Thyroid gland (tissue), 4 donors: ENCODE measurements around the gene PTH1R. TPM values are rescaled to one million over a fixed set of nuclear protein-coding genes. Genes with fewer than 3 reads are reported as not detected.

Experiments
- DNase-seq, 2 donors: peaks; one replicate each; pipeline ENCODE4 v3.0.0-alpha.2; 2019
- H3K27ac ChIP-seq, 3 donors: fragments of 200-600 bp; sonication (generic); 1 replicate in 2 of 3; 2 replicates in 1 of 3; pipeline ENCODE4 v1.5.1; 2016 to 2019; ENCODE audit warnings: mild to moderate bottlenecking in 1 of 3, moderate library complexity in 1 of 3
- H3K27me3 ChIP-seq: fragments of 200-600 bp; sonication (generic); one replicate; pipeline ENCODE4 v1.5.1; 2019
- H3K36me3 ChIP-seq, 2 donors: fragments of 200-600 bp; sonication (generic); one replicate each; pipeline ENCODE4 v1.5.1; 2016 to 2019
- H3K4me1 ChIP-seq, 2 donors: fragments of 200-600 bp; sonication (generic); one replicate each; pipeline ENCODE4 v1.5.1; 2017 to 2019
- H3K4me3 ChIP-seq, 3 donors: fragments of 200-600 bp; sonication (generic); replicated peaks in 1 of 3; 1 replicate in 2 of 3; 2 replicates in 1 of 3; pipeline ENCODE4 v1.5.1; 2016; ENCODE audit warnings: mild to moderate bottlenecking in 1 of 3
- H3K9me3 ChIP-seq: fragments of 200-600 bp; sonication (generic); one replicate; pipeline ENCODE4 v1.5.1; 2017
- CTCF ChIP-seq, 6 experiments: fragments of 200-600 bp in 3 of 6; fragments of 450-650 bp in 3 of 6; sonication (generic) in 3 of 6; IDR thresholded peaks; one replicate each; pipeline ENCODE4 v1.5.1; 2016 to 2019; ENCODE audit warnings: antibody characterized with exemption in 6 of 6, mild to moderate bottlenecking in 2 of 6, inconsistent platforms in 1 of 6, moderate library complexity in 1 of 6
- POLR2A ChIP-seq, 2 donors: fragments of 450-650 bp; IDR thresholded peaks; one replicate each; pipeline ENCODE4 v1.6.1; 2017; ENCODE audit warnings: antibody characterized with exemption in 2 of 2, mild to moderate bottlenecking in 2 of 2, moderate library complexity in 1 of 2
- WGBS, 2 donors: methylation state at CpG; one replicate each; pipeline ENCODE4 v1.1.5; 2017; 5-methylcytosine and 5-hydroxymethylcytosine counted together
- intact Hi-C: fragments of 100-400 bp; cut with DNase I; formaldehyde crosslinking; loops from one replicate; pipeline ENCODE4 v1.15.1; 2023
- total RNA-seq, 4 donors: library from RNA; depleted of rRNA; stranded (reverse); fragments of >200 nt; gene quantifications; one replicate each; pipeline ENCODE4 v1.2.3, GENCODE V29; 2016

The PTH1R gene
- total RNA-seq, 4 donors from 2014 or later = 1.2 to 10.6 (median 4.4) TPM

- Histone ChIP-seq H3K36me3 (peaks cover 4 to 6% of the 10 kb centered on the region in 2 donors), H3K27ac (no peak overlapping the region), H3K27me3 (no peaks in the 10 kb centered on the region), H3K4me1 (peaks cover 12 to 30% of the 10 kb centered on the region in 2 donors), H3K9me3 (no peaks in the 10 kb centered on the region), H3K4me3 (no peak overlapping the region)
- intact Hi-C loops = no loop called here
- WGBS, 2 donors = 79 to 97% methylated on average over 3 of the region's 3 CpGs
- TF ChIP-seq CTCF (IDR thresholded peaks at IDR 0.05) (no peak), POLR2A (IDR thresholded peaks at IDR 0.05) (no peak)
- no peak for DNase-seq
These were observed 35.5 kb downstream of the PTH1R start for GRCh38 chr3:46912986-46913385.

- Histone ChIP-seq H3K36me3 (peaks cover 4 to 6% of the 10 kb centered on the region in 2 donors), H3K4me3 (no peak overlapping the region), H3K27me3 (no peaks in the 10 kb centered on the region), H3K9me3 (no peaks in the 10 kb centered on the region), H3K27ac (peak overlapping the region in 1 of 3 donors; percentile 39), H3K4me1 (peaks cover 7 to 24% of the 10 kb centered on the region in 2 donors)
- DNase-seq = peak; percentile 84 to 86
- intact Hi-C loops = no loop called here
- no peak for TF ChIP-seq CTCF (IDR thresholded peaks at IDR 0.05)
- TF ChIP-seq POLR2A (IDR thresholded peaks at IDR 0.05) = no peak
- 25 to 32% methylated on average over 8 of the region's 8 CpGs for WGBS, 2 donors
These were observed 36.1 kb downstream of the PTH1R start for GRCh38 chr3:46913644-46914043.

- no peak for DNase-seq
These were observed 37.3 kb downstream of the PTH1R start for GRCh38 chr3:46914849-46915248.

GRCh38 chr3:46915297-46915822 lies 37.8 kb downstream of the PTH1R start:
- WGBS, 2 donors = 77 to 86% methylated on average over 8 of the region's 8 CpGs
- intact Hi-C loops = no loop called here
- H3K27ac ChIP-seq = no peak overlapping the region
- no peaks in the 10 kb centered on the region for H3K27me3 ChIP-seq
- peaks cover 0 to 9% of the 10 kb centered on the region in 2 donors for H3K4me1 ChIP-seq
- no peaks in the 10 kb centered on the region for H3K9me3 ChIP-seq
- peaks cover 6 to 9% of the 10 kb centered on the region in 2 donors for H3K36me3 ChIP-seq
- no peak for TF ChIP-seq CTCF (IDR thresholded peaks at IDR 0.05)
- no peak for TF ChIP-seq POLR2A (IDR thresholded peaks at IDR 0.05)
- no peak for DNase-seq
- no peak overlapping the region for H3K4me3 ChIP-seq

More at GRCh38 chr3:46914849-46915248, 37.3 kb downstream of the PTH1R start:
- H3K27ac ChIP-seq = no peak overlapping the region
- H3K4me3 ChIP-seq = no peak overlapping the region
- intact Hi-C loops = no loop called here
- H3K36me3 ChIP-seq = peaks cover 4 to 6% of the 10 kb centered on the region in 2 donors
- no peaks in the 10 kb centered on the region for H3K9me3 ChIP-seq
- H3K4me1 ChIP-seq = peaks cover 2 to 12% of the 10 kb centered on the region in 2 donors
- no peak for TF ChIP-seq POLR2A (IDR thresholded peaks at IDR 0.05)
- no peak for TF ChIP-seq CTCF (IDR thresholded peaks at IDR 0.05)
- WGBS, 2 donors = 46 to 58% methylated on average over 7 of the region's 7 CpGs
- H3K27me3 ChIP-seq = no peaks in the 10 kb centered on the region

GRCh38 chr3:46916278-46916677 lies 38.8 kb downstream of the PTH1R start:
- no peaks in the 10 kb centered on the region for H3K9me3 ChIP-seq
- peaks cover 0 to 9% of the 10 kb centered on the region in 2 donors for H3K4me1 ChIP-seq
- WGBS, 2 donors = 88 to 93% methylated on average over 1 of the region's 1 CpG
- DNase-seq = no peak
- H3K4me3 ChIP-seq = no peak overlapping the region
- H3K27ac ChIP-seq = no peak overlapping the region
- intact Hi-C loops = no loop called here
- H3K36me3 ChIP-seq = peaks cover 15 to 18% of the 10 kb centered on the region in 2 donors
- TF ChIP-seq CTCF (IDR thresholded peaks at IDR 0.05) (no peak), POLR2A (IDR thresholded peaks at IDR 0.05) (no peak)
- no peaks in the 10 kb centered on the region for H3K27me3 ChIP-seq
